Lower leg skin (tissue), 4 donors: ENCODE results near the gene ZNF783. TPM values are rescaled to one million over a fixed set of nuclear protein-coding genes. Genes with fewer than 3 reads are reported as not detected.
"Not testable (repeated sequence)": the region's sequence is repeated elsewhere in the genome, so short reads cannot be mapped to it uniquely, and the experiment has no call there.

ENCODE experiments used
- DNase-seq, 2 donors: peaks; one replicate each; pipeline ENCODE4 v3.0.0-alpha.2; 2019; ENCODE audit warnings: low spot score in 2 of 2
- H3K4me3 ChIP-seq: fragments of 200-600 bp; sonication (generic); 2 replicates; pipeline ENCODE4 v1.5.1; 2017; ENCODE audit warnings: mild to moderate bottlenecking, low read depth; ENCODE audit not compliant: poor library complexity, severe bottlenecking
- CTCF ChIP-seq, 3 donors: fragments of 450-650 bp; IDR thresholded peaks; one replicate each; pipeline ENCODE4 v1.5.1; 2016; ENCODE audit warnings: antibody characterized with exemption in 3 of 3, mild to moderate bottlenecking in 3 of 3, moderate library complexity in 2 of 3
- POLR2A ChIP-seq, 2 donors: fragments of 450-650 bp; IDR thresholded peaks; one replicate each; pipeline ENCODE4 v1.6.1; 2016 to 2017; ENCODE audit warnings: antibody characterized with exemption in 2 of 2, mild to moderate bottlenecking in 1 of 2, moderate library complexity in 1 of 2
- WGBS, 2 donors: methylation state at CpG; one replicate each; pipeline ENCODE4 v1.1.5; 2018; 5-methylcytosine and 5-hydroxymethylcytosine counted together
- intact Hi-C: fragments of 100-400 bp; cut with DNase I; formaldehyde crosslinking; loops from one replicate; pipeline ENCODE4 v1.15.0; 2023; ENCODE audit warnings: low total_unique reads
- total RNA-seq, 4 donors: library from RNA; depleted of rRNA; stranded (reverse); fragments of >200 nt; gene quantifications; one replicate each; pipeline ENCODE4 v1.1.0, GENCODE V29; 2016

The ZNF783 gene
- total RNA-seq, 4 donors from 2014 or later = 6.8 to 17.2 (median 13.0) TPM

DNA sequence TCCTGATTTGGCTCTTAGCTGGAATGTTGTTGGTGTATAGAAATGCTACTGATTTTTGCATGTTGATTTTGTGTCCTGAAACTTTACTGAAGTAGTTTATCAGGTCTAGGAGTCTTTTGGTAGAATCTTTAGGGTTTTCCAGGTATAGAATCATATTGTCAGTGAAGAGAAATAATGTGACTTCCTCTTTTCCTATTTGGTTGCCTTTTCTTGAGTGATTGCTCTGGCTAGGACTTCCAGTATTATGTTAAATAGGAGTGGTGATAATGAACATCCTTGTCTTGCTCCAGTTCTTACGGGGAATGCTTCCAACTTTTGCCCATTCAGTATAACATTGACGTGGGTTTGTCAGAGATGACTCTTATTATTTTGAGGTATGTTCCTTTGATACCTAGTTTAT, 52.0 kb downstream of the ZNF783 start:
- intact Hi-C loops = no loop called here
- TF ChIP-seq POLR2A (IDR thresholded peaks at IDR 0.05) = no peak
- TF ChIP-seq CTCF (IDR thresholded peaks at IDR 0.05) = no peak
- WGBS, 2 donors = 84 to 87% methylated on average over 2 of the region's 2 CpGs
- H3K4me3 ChIP-seq = no peak overlapping the region
- no peak for DNase-seq

DNA sequence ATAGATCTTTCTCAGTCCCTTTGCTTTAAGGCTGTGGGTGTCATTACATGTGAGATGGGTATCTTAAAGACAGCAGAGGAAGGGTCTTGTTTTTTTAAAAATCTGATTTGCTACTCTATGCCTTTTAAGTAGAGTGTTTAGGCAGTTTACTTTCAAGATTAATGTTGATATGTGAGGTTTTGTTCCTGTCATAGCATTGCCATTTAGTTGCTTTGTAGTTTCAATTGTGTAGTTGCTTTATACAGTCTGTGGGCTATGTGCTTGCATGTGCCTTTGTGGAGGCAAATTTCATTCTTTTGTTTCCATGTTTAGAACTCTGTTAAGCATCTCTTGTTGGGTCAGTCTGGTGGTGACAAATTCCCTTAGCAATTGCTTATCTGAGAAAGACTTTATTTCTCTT, 54.6 kb downstream of the ZNF783 start:
- H3K4me3 ChIP-seq = no peak overlapping the region
- TF ChIP-seq CTCF (IDR thresholded peaks at IDR 0.05) (no peak), POLR2A (IDR thresholded peaks at IDR 0.05) (no peak)
- DNase-seq = no peak
- intact Hi-C loops = no loop called here

DNA sequence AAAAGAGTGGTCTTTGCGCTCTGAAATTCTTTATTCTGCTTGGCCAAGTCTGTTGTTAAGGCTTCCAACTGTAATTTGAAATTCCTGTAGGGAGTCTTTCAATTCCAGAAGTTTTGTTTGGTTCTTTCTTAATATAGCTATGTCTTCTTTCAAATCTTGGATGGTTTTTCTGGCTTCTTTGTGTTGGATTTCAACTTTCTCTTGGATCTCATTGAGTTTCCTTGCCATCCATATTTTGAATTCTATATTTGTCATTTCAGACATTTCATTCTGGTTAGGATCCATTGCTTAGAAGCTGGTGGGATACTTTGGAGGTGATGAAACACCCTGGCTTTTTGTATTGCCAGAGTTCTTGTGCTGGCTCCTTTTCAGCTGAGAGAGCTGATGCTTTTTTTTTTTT, 55.5 kb downstream of the ZNF783 start:
- TF ChIP-seq POLR2A (IDR thresholded peaks at IDR 0.05) (no peak), CTCF (IDR thresholded peaks at IDR 0.05) (no peak)
- intact Hi-C loops = no loop called here

DNA sequence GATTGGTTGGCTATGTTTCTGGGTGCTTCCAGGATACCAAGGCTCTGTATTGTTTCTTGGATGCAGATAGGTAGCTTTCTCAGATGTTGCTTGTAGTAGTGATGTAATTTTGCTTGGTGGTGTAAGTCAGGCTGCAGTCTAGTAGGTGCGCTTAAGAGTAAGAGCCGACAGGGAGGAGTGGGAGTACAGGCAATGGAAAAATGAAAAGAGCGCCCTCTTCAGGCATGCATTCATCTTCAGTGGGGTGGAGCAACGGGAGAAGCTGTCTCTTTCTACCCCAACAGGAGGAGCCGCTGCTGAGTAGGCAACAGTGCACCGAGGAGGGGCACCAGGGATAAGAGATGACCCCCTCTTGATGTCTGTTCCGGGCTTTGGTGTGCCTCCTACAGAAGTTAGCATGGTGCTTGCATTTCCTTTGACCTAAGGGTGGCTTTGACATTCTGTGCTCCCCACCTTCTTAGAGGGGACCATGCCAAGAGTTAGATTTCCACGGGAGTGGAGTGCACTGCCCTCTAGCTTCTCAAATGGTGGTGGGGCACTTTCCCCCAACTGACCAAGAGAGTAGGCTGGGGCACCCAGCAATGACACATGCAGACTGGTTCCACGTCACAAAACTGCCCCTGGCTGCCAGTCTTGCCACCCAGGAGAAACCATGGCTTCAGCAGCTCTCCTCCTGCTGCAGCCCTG, 56.1 kb downstream of the ZNF783 start:
- H3K4me3 ChIP-seq = no peak overlapping the region
- 64 to 67% methylated on average over 8 to 9 of the region's 9 CpGs for WGBS, 2 donors
- TF ChIP-seq POLR2A (IDR thresholded peaks at IDR 0.05) (no peak), CTCF (IDR thresholded peaks at IDR 0.05) (no peak)
- intact Hi-C loops = no loop called here
- DNase-seq = no peak

More for the DNA sequence above, 55.5 kb downstream of the ZNF783 start:
- 87 to 96% methylated on average over 1 of the region's 1 CpG for WGBS, 2 donors
- no peak overlapping the region for H3K4me3 ChIP-seq
- DNase-seq = no peak

GRCh38 chr7:149319376-149319775, 57.4 kb downstream of the ZNF783 start:
- intact Hi-C loops = no loop called here
- H3K4me3 ChIP-seq = no peak overlapping the region
- WGBS, 2 donors = 87 to 90% methylated on average over 6 of the region's 6 CpGs
- no peak for DNase-seq
- no peak for TF ChIP-seq POLR2A (IDR thresholded peaks at IDR 0.05)

GRCh38 chr7:149320313-149321124, 58.5 kb downstream of the ZNF783 start:
- no peak overlapping the region for H3K4me3 ChIP-seq
- intact Hi-C loops = no loop called here
- no peak for DNase-seq
- TF ChIP-seq CTCF (IDR thresholded peaks at IDR 0.05) (no peak), POLR2A (IDR thresholded peaks at IDR 0.05) (no peak)
- 65 to 74% methylated on average over 13 of the region's 13 CpGs for WGBS, 2 donors

GRCh38 chr7:149321125-149321905, 59.3 kb downstream of the ZNF783 start:
- 56 to 59% methylated on average over 14 of the region's 14 CpGs for WGBS, 2 donors
- H3K4me3 ChIP-seq, DNase-seq, intact Hi-C loops: not testable (repeated sequence)
